ENCODE results near the gene RNPS1. TPM values are rescaled to one million over a fixed set of nuclear protein-coding genes. Genes with fewer than 3 reads are reported as not detected.

Gene RNPS1
- total RNA-seq, 4 donors from 2014 or later: 101 to 127 (median 114) TPM

DNA sequence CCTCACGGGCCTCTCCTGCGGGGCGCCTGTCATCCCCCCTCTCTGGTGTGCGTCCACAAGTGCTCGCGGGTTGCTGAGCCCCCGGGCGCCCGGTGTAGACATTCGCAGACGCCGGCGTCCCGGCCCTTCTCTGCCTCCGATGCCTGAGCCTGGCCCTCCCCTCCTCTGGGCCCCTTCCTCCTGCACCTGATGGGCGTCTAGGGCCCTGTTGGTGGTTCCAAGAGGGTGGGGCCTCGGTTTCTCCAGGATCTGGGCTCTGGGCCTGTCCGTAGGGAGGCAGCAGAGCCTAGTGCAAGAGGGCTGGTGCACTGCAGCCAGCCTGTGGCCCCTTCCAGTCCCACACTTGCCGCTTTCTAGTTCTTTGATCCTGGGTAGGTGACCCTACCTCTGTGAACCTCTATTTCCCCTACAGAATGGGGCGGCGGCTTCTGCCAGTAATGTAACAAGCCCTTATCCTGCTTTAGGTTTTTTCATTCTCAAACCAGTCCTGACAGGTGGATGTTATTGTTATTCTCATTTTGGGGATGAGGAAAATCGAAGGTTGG lies 43.9 kb downstream of the RNPS1 start:
- peak overlapping the region; percentile 73 to 98 (median 90) for H3K4me3 ChIP-seq
- no peaks in the 10 kb centered on the region for H3K9me3 ChIP-seq
- TF ChIP-seq, protein P1, sequence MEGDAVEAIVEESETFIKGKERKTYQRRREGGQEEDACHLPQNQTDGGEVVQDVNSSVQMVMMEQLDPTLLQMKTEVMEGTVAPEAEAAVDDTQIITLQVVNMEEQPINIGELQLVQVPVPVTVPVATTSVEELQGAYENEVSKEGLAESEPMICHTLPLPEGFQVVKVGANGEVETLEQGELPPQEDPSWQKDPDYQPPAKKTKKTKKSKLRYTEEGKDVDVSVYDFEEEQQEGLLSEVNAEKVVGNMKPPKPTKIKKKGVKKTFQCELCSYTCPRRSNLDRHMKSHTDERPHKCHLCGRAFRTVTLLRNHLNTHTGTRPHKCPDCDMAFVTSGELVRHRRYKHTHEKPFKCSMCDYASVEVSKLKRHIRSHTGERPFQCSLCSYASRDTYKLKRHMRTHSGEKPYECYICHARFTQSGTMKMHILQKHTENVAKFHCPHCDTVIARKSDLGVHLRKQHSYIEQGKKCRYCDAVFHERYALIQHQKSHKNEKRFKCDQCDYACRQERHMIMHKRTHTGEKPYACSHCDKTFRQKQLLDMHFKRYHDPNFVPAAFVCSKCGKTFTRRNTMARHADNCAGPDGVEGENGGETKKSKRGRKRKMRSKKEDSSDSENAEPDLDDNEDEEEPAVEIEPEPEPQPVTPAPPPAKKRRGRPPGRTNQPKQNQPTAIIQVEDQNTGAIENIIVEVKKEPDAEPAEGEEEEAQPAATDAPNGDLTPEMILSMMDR (IDR thresholded peaks at IDR 0.05): no peak
- TF ChIP-seq EP300 (IDR thresholded peaks at IDR 0.05): no peak
- TF ChIP-seq POLR2A (IDR thresholded peaks at IDR 0.05): no peak
- DNase-seq (ENCODE audit: low spot score in 2 of 2): no peak
- H3K36me3 ChIP-seq: peaks cover 0 to 25% (median 7%) of the 10 kb centered on the region in 3 donors
- 15 to 42% methylated on average over 4 to 11 of the region's 22 CpGs for WGBS, 2 donors
- peak overlapping the region; percentile 77 to 94 (median 88) for H3K27ac ChIP-seq
- H3K27me3 ChIP-seq: no peaks in the 10 kb centered on the region
- H3K4me1 ChIP-seq: peaks cover 0 to 34% (median 12%) of the 10 kb centered on the region in 4 donors

DNA sequence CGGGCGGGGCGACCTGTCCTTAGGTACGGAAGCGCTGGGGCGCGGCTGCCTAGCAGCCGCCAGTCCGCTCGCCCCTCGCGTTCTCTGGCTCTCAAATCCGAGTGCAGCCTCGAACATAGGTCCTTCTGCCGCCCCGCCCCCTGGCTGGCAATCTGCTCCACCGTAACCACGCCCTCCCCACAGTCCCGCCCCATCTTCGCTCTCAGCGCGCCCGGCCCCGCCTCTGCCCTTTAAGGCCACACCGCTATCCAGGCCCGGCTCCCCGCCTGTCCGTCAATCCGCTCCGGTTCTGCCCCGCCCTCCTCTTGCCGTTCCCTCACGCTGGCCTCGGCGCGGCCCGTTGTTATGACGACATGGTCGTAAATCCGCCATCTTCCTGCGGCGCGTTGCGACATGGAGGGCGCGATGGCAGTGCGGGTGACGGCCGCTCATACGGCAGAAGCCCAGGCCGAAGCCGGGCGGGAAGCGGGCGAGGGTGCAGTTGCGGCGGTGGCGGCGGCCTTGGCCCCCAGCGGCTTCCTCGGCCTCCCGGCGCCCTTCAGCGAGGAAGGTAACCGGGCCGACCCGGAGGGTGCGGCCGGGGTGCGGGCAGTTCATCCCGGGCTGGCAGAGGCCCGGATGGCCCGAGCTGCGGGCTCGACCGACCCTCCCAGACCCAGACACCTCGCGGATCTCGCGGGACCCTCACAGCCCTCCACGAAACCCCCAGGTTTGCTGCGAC lies 44.5 kb downstream of the RNPS1 start, which contains the start of gene E4F1:
E4F1 (plus strand) TSS at position 371 of the 721 bp plus-strand sequence; CDS start at position 394, 23 bp downstream.
- WGBS, 2 donors: 1% methylated on average over 46 to 47 of the region's 82 CpGs
- peaks cover 0 to 34% (median 12%) of the 10 kb centered on the region in 4 donors for H3K4me1 ChIP-seq
- peak within 1 kb of the TSS; percentile 73 to 98 (median 90) for H3K4me3 ChIP-seq
- peak within 1 kb of the TSS; percentile 77 to 94 (median 88) for H3K27ac ChIP-seq
- H3K36me3 ChIP-seq: peaks cover 0 to 19% (median 1%) of the 10 kb centered on the region in 3 donors
- H3K9me3 ChIP-seq: no peaks in the 10 kb centered on the region
- peak; percentile 70 to 82 for TF ChIP-seq POLR2A (IDR thresholded peaks at IDR 0.05)
- peak; percentile 86 to 96 for TF ChIP-seq EP300 (IDR thresholded peaks at IDR 0.05)
- TF ChIP-seq, protein P1 (IDR thresholded peaks at IDR 0.05): peak in 1 of 5 experiments; percentile 15
- DNase-seq (ENCODE audit: low spot score in 2 of 2): peak; percentile 97 to 98
- no peaks in the 10 kb centered on the region for H3K27me3 ChIP-seq

DNA sequence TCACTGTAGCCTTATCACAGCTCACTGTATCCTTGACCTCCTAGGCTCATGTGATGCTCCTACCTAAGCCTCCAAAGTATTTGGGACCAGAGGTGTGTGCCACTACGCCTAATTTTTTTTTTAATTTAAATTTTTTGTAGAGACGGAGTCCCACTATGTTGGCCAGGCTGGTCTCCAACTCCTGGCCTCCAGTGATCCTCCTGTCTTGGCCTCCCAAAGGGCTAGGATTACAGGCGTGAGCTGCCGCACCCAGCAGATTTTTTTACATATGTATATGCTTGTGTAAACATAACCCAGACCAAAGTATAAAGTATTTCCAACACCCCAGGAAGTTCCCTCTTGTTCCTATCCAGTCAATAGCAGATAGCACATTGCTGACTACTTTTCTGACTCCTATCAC lies 51.6 kb downstream of the RNPS1 start:
- 97 to 99% methylated on average over 4 of the region's 4 CpGs for WGBS, 2 donors
- H3K27ac ChIP-seq: peak overlapping the region in 1 of 4 donors; percentile 92
- H3K36me3 ChIP-seq: peaks cover 0 to 5% (median 0%) of the 10 kb centered on the region in 3 donors
- no peaks in the 10 kb centered on the region for H3K9me3 ChIP-seq
- DNase-seq (ENCODE audit: low spot score in 2 of 2): no peak
- TF ChIP-seq POLR2A (IDR thresholded peaks at IDR 0.05) (no peak), EP300 (IDR thresholded peaks at IDR 0.05) (no peak)
- TF ChIP-seq, protein P1 (IDR thresholded peaks at IDR 0.05): no peak
- H3K27me3 ChIP-seq: no peaks in the 10 kb centered on the region
- H3K4me3 ChIP-seq: no peak overlapping the region
- H3K4me1 ChIP-seq: peaks cover 0 to 31% (median 22%) of the 10 kb centered on the region in 4 donors

DNA sequence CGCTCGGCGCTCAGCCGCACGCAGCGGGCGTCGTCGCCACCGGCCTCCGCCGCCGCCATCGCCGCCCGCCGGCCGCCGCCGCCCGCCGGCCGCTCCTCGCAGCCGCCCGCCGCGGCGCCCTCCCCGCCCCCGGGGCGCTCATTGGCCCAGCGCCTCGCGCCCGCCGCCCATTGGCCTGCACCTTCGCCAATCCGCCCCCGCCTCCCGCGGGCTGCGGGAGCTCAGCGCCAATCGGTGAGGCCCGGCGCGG lies 53.3 kb downstream of the RNPS1 start, which contains the start of gene PGP:
PGP (minus strand) TSS at position 122 of the 250 bp plus-strand sequence; CDS start at position 59, 63 bp downstream.
- DNase-seq (ENCODE audit: low spot score in 2 of 2): no peak
- WGBS, 2 donors: 0% methylated on average over 5 to 6 of the region's 48 CpGs
- Histone ChIP-seq H3K4me1 (peaks cover 0 to 39% (median 22%) of the 10 kb centered on the region in 4 donors), H3K27ac (peak within 1 kb of the TSS; percentile 59 to 92 (median 90)), H3K9me3 (no peaks in the 10 kb centered on the region), H3K36me3 (peaks cover 0 to 15% (median 0%) of the 10 kb centered on the region in 3 donors), H3K27me3 (no peaks in the 10 kb centered on the region), H3K4me3 (peak within 1 kb of the TSS; percentile 58 to 96 (median 76))
- TF ChIP-seq, protein P1 (IDR thresholded peaks at IDR 0.05): no peak
- TF ChIP-seq POLR2A (IDR thresholded peaks at IDR 0.05): peak in 1 of 2 donors; percentile 42
